GM12801 (cell line): ENCODE results near the gene AMZ1.

Experiments used
- CTCF ChIP-seq: IDR thresholded peaks from one replicate; pipeline ENCODE4 v1.5.1; 2011; ENCODE audit warnings: control low read depth; ENCODE audit not compliant: insufficient read length; ENCODE audit errors: extremely low read depth

AMZ1 gene

GRCh38 chr7:2711895-2712675, 24.1 kb downstream of the AMZ1 start:
- no peak for TF ChIP-seq CTCF

- TF ChIP-seq CTCF: no peak
These were observed 25.4 kb downstream of the AMZ1 start for GRCh38 chr7:2713370-2713769.

GRCh38 chr7:2713978-2714377, 26.0 kb downstream of the AMZ1 start:
- no peak for TF ChIP-seq CTCF

- TF ChIP-seq CTCF: no peak
These were observed 26.6 kb downstream of the AMZ1 start for GRCh38 chr7:2714636-2715035.

GRCh38 chr7:2715341-2716231, 27.6 kb downstream of the AMZ1 start:
- TF ChIP-seq CTCF: no peak

GRCh38 chr7:2716488-2716887, 28.5 kb downstream of the AMZ1 start:
- no peak for TF ChIP-seq CTCF

- no peak for TF ChIP-seq CTCF
These were observed 28.9 kb downstream of the AMZ1 start for GRCh38 chr7:2716906-2717292.
